ENCODE results near the gene PIBF1. TPM values are rescaled to one million over a fixed set of nuclear protein-coding genes. Genes with fewer than 3 reads are reported as not detected.
"Not testable (repeated sequence)": the region's sequence is repeated elsewhere in the genome, so short reads cannot be mapped to it uniquely, and the experiment has no call there.

The PIBF1 gene
- total RNA-seq, 2 donors from 2014 or later, result 11.5 to 18.3 TPM

GRCh38 chr13:72782717-72783116 is 784 bp downstream of the PIBF1 start:
- Histone ChIP-seq H3K36me3 (peaks cover 4% of the 10 kb centered on the region), H3K4me3 (peak overlapping the region; percentile 97), H3K27ac (peak overlapping the region; percentile 71 to 86), H3K4me1 (ENCODE audit: control insufficient read depth in 1 of 2, low read depth in 2 of 2) (peaks cover 30 to 35% of the 10 kb centered on the region in 2 donors), H3K9me3 (no peaks in the 10 kb centered on the region), H3K27me3 (replicated peaks; ENCODE audit: insufficient read depth) (no peaks in the 10 kb centered on the region)
- TF ChIP-seq CTCF (IDR thresholded peaks at IDR 0.05), result no peak
- DNase-seq (ENCODE audit: low spot score), result no peak
- no peak for ATAC-seq (ENCODE audit: insufficient number of reproducible peaks, low FRiP score, low read depth)

- not testable (repeated sequence) for H3K27me3 ChIP-seq (replicated peaks; ENCODE audit: insufficient read depth); H3K36me3 ChIP-seq; H3K4me3 ChIP-seq; H3K9me3 ChIP-seq; DNase-seq (ENCODE audit: low spot score); ATAC-seq (ENCODE audit: insufficient number of reproducible peaks, low FRiP score, low read depth); H3K27ac ChIP-seq
- peaks cover 20 to 32% of the 10 kb centered on the region in 2 donors for H3K4me1 ChIP-seq (ENCODE audit: control insufficient read depth in 1 of 2, low read depth in 2 of 2)
These were observed 2.7 kb downstream of the PIBF1 start for GRCh38 chr13:72784679-72785078.

GRCh38 chr13:72788831-72789230 is 6.9 kb downstream of the PIBF1 start:
- no peak overlapping the region for H3K4me3 ChIP-seq
- no peak overlapping the region for H3K27ac ChIP-seq
- no peaks in the 10 kb centered on the region for H3K27me3 ChIP-seq (replicated peaks; ENCODE audit: insufficient read depth)
- H3K4me1 ChIP-seq (ENCODE audit: control insufficient read depth in 1 of 2, low read depth in 2 of 2), result peaks cover 6% of the 10 kb centered on the region in 2 donors
- ATAC-seq (ENCODE audit: insufficient number of reproducible peaks, low FRiP score, low read depth), result no peak
- no peaks in the 10 kb centered on the region for H3K36me3 ChIP-seq
- no peak for DNase-seq (ENCODE audit: low spot score)
- TF ChIP-seq CTCF (IDR thresholded peaks at IDR 0.05), result no peak
- H3K9me3 ChIP-seq, result no peaks in the 10 kb centered on the region

GRCh38 chr13:72792640-72793039 is 10.7 kb downstream of the PIBF1 start:
- Histone ChIP-seq H3K4me1 (ENCODE audit: control insufficient read depth in 1 of 2, low read depth in 2 of 2) (peaks cover 0 to 4% of the 10 kb centered on the region in 2 donors), H3K9me3 (no peaks in the 10 kb centered on the region), H3K4me3 (no peak overlapping the region), H3K27ac (no peak overlapping the region), H3K27me3 (replicated peaks; ENCODE audit: insufficient read depth) (no peaks in the 10 kb centered on the region), H3K36me3 (no peaks in the 10 kb centered on the region)
- no peak for TF ChIP-seq CTCF (IDR thresholded peaks at IDR 0.05)
- ATAC-seq (ENCODE audit: insufficient number of reproducible peaks, low FRiP score, low read depth) (no peak), DNase-seq (ENCODE audit: low spot score) (no peak)

DNA sequence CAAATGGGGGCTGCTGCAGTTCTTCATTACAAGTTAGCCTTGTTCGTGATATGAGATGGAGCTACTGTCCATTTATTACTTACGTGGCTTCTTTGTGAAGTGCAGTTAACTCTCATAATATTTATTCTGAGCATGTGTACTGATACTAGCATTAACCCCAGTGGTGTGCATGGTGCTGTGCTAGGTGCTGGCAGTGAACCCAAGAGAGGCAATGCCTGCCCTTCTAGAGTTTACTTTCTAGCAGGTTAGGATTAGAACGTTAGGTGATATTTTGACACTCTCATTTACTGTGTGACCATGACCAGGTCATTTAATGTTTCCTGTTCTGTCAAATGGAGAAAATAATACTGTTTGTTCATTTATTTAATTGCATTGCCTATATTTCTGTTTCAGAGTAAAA is 16.9 kb downstream of the PIBF1 start:
- no peaks in the 10 kb centered on the region for H3K4me1 ChIP-seq (ENCODE audit: control insufficient read depth in 1 of 2, low read depth in 2 of 2)
- no peaks in the 10 kb centered on the region for H3K9me3 ChIP-seq
- no peak for ATAC-seq (ENCODE audit: insufficient number of reproducible peaks, low FRiP score, low read depth)
- no peak overlapping the region for H3K4me3 ChIP-seq
- no peaks in the 10 kb centered on the region for H3K36me3 ChIP-seq
- no peak for DNase-seq (ENCODE audit: low spot score)
- H3K27ac ChIP-seq, result no peak overlapping the region
- no peaks in the 10 kb centered on the region for H3K27me3 ChIP-seq (replicated peaks; ENCODE audit: insufficient read depth)
- TF ChIP-seq CTCF (IDR thresholded peaks at IDR 0.05), result no peak

DNA sequence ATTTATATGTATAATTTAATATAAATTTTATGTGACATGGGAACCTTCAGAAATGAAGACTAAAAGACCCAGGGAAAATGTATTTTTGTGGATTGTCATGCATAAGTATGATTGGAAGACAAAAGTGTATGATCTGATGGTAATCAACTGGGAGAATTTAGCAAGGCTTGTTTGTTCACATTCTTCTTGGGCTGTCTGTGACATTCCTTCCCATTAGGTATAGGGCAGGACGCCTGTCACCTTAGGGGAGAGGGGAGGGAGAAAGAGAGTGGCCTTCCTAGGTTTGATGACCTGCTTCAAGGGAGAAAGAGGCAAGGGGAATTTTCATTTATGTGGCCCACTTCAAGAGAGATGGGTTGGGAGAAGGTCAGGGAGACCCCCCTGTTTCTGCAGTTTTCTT is 22.4 kb downstream of the PIBF1 start:
- H3K27ac ChIP-seq, result no peak overlapping the region
- no peaks in the 10 kb centered on the region for H3K27me3 ChIP-seq (replicated peaks; ENCODE audit: insufficient read depth)
- H3K4me3 ChIP-seq, result no peak overlapping the region
- ATAC-seq (ENCODE audit: insufficient number of reproducible peaks, low FRiP score, low read depth) (no peak), DNase-seq (ENCODE audit: low spot score) (no peak)
- peaks cover 3% of the 10 kb centered on the region for H3K36me3 ChIP-seq
- H3K4me1 ChIP-seq (ENCODE audit: control insufficient read depth in 1 of 2, low read depth in 2 of 2), result no peaks in the 10 kb centered on the region
- TF ChIP-seq CTCF (IDR thresholded peaks at IDR 0.05), result no peak
- H3K9me3 ChIP-seq, result no peaks in the 10 kb centered on the region

All from thoracic aorta (tissue), 2 donors.